VCaP (cell line): ENCODE measurements around the gene ARFGAP1.

Source experiments
- H3K27ac ChIP-seq: fragments of 450-650 bp; 2 replicates; pipeline ENCODE4 v1.5.1; 2017
- CTCF ChIP-seq: fragments of 450-650 bp; conservative IDR thresholded peaks from 2 replicates; pipeline ENCODE4 v1.5.1; 2017; ENCODE audit warnings: mild to moderate bottlenecking, moderate library complexity

ARFGAP1 gene

GRCh38 chr20:63227260-63227659, 45.4 kb upstream of the ARFGAP1 start:
- no peak overlapping the region for H3K27ac ChIP-seq
- no peak for TF ChIP-seq CTCF

GRCh38 chr20:63228806-63229205, 43.8 kb upstream of the ARFGAP1 start:
- H3K27ac ChIP-seq, result no peak overlapping the region
- TF ChIP-seq CTCF, result no peak

GRCh38 chr20:63230800-63231268, 41.8 kb upstream of the ARFGAP1 start:
- peak; percentile 75 for TF ChIP-seq CTCF
- no peak overlapping the region for H3K27ac ChIP-seq

GRCh38 chr20:63232235-63233060, 40.2 kb upstream of the ARFGAP1 start:
- TF ChIP-seq CTCF, result no peak
- no peak overlapping the region for H3K27ac ChIP-seq

- no peak overlapping the region for H3K27ac ChIP-seq
- TF ChIP-seq CTCF, result no peak
These were observed 39.6 kb upstream of the ARFGAP1 start for GRCh38 chr20:63233061-63233344.

- H3K27ac ChIP-seq, result no peak overlapping the region
- no peak for TF ChIP-seq CTCF
These were observed 38.7 kb upstream of the ARFGAP1 start for GRCh38 chr20:63233924-63234323.

GRCh38 chr20:63234693-63235398, 37.8 kb upstream of the ARFGAP1 start:
- peak; percentile 87 for TF ChIP-seq CTCF
- H3K27ac ChIP-seq, result peak overlapping the region; percentile 41; the same call in 1 of the 2 replicates
